Esophagus (tissue), 2 donors: ENCODE measurements around the gene EXOC3L2. TPM values are rescaled to one million over a fixed set of nuclear protein-coding genes. Genes with fewer than 3 reads are reported as not detected.

Source experiments
- H3K27ac ChIP-seq, 2 donors: one replicate each; pipeline ENCODE4 v1.5.1; 2013; ENCODE audit warnings: low read depth in 2 of 2, mild to moderate bottlenecking in 2 of 2, inconsistent platforms in 1 of 2, low read length in 1 of 2, moderate library complexity in 1 of 2
- H3K27me3 ChIP-seq, 2 donors: one replicate each; pipeline ENCODE4 v1.6.1; 2013; ENCODE audit warnings: low read length in 2 of 2, control low read depth in 1 of 2, mild to moderate bottlenecking in 1 of 2; ENCODE audit not compliant: insufficient read depth in 2 of 2, control insufficient read depth in 1 of 2
- H3K36me3 ChIP-seq, 2 donors: one replicate each; pipeline ENCODE4 v1.6.1; 2013; ENCODE audit warnings: low read length in 1 of 2; ENCODE audit not compliant: control insufficient read depth in 2 of 2, insufficient read depth in 2 of 2
- H3K4me1 ChIP-seq, 2 donors: one replicate each; pipeline ENCODE4 v1.6.1; 2013; ENCODE audit warnings: low read length in 1 of 2; ENCODE audit not compliant: control insufficient read depth in 2 of 2, insufficient read depth in 2 of 2
- H3K4me3 ChIP-seq, 2 donors: one replicate each; pipeline ENCODE4 v1.5.1; 2013; ENCODE audit warnings: low read length in 2 of 2, mild to moderate bottlenecking in 2 of 2, low read depth in 1 of 2, moderate library complexity in 1 of 2
- H3K9me3 ChIP-seq, 2 donors: one replicate each; pipeline ENCODE4 v1.6.1; 2013; ENCODE audit warnings: mild to moderate bottlenecking in 2 of 2, low read depth in 1 of 2, low read length in 1 of 2, moderate library complexity in 1 of 2; ENCODE audit not compliant: control insufficient read depth in 2 of 2, insufficient read depth in 1 of 2
- WGBS, 2 donors: extraction: QIAGEN DNeasy Blood & Tissue Kit; methylation state at CpG; one replicate each; pipeline ENCODE4 v1.1.7; 2013; 5-methylcytosine and 5-hydroxymethylcytosine counted together
- polyA plus RNA-seq, 2 donors: library from polyadenylated mRNA; stranded (reverse); fragments of 200-250 nt; gene quantifications; one replicate each; pipeline ENCODE4 v1.2.3, GENCODE V29; 2013
- donor health status: healthy with polysubstance abuse.
- donor health status: Bipolar disorder and iron deficiency.

The EXOC3L2 gene
- polyA plus RNA-seq, 2 donors, result 1.3 to 1.5 TPM

DNA sequence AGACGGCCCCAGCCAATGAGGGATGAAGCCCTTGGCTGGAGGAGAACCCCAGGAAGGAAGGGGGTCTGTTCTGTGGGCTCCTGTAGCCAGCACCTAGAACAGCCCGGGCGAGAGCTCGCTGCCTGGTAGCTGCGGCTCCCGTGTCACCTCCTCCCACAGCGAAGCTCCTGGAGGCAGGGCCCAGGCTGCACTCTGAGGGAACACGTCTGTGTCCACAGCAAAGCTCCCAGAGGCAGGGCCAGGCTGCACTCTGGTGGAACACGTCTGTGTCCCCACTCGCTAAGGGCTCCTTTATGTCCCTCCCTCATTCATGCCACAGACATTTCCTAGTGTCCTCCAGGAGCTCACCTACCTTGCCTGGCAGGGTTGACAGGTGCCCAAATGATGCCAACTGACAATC lies 75.6 kb downstream of the EXOC3L2 start:
- H3K36me3 ChIP-seq, result no peaks in the 10 kb centered on the region
- H3K27me3 ChIP-seq, result no peaks in the 10 kb centered on the region
- no peak overlapping the region for H3K4me3 ChIP-seq
- H3K4me1 ChIP-seq, result peaks cover 5 to 23% of the 10 kb centered on the region in 2 donors
- no peak overlapping the region for H3K27ac ChIP-seq
- WGBS, 2 donors, result 94 to 96% methylated on average over 10 of the region's 10 CpGs
- H3K9me3 ChIP-seq, result no peaks in the 10 kb centered on the region

DNA sequence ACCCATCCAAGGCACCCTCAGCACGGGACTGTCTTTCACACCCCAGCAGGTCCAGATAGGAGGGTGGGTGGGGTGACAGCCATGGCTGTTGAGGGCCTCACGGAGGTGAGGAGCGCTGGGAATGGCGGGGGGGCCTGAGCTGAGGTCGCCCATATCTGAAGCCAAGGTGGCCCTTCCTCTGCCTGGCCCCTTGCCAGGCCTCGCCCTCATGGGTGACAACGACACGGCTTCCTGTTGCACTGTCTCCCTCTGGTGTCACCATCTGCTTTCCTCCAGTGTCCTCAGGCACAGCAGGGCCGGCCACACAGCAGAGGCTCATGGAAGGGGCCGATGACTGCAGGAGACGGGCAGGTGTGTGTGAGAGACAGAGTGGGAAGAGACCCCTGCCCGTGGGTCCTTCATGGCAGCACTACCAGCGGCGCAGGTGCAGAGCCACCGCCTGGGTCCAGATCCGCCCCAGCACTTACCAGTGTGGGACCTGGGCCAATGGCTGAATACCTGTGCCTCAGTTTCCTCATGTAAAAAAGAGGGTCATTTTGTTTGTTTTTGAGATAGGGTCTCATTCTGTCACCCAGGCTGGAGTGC lies 76.3 kb downstream of the EXOC3L2 start:
- WGBS, 2 donors, result 83 to 85% methylated on average over 16 of the region's 16 CpGs
- Histone ChIP-seq H3K27ac (no peak overlapping the region), H3K4me1 (peaks cover 8 to 30% of the 10 kb centered on the region in 2 donors), H3K27me3 (no peaks in the 10 kb centered on the region), H3K4me3 (no peak overlapping the region), H3K36me3 (no peaks in the 10 kb centered on the region), H3K9me3 (no peaks in the 10 kb centered on the region)

DNA sequence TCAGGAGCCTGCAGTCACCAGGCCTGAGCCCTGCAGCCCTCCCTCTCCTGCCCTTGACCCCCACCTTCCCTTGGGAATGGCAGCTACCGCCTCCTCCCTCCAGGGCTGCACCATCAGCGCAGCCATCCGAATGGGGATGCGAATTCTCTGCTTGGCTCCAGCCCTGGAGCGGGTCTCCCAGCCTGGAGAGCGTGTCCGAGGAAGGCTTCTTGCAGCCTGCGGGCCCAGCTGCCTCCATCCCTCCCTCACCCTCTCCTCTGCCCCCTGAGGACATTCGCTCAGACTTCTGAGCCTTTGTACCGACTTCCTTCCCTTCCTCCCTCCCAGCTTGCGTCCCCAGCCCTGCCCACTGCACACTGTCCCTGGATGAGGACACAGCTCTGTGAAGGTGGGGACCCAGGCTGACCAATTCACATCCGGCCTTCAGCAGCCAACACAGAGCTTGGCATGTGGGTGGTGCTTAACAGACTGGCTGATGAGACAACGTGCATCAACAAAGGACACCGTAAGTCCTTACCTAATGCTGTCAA lies 78.4 kb downstream of the EXOC3L2 start:
- no peak overlapping the region for H3K27ac ChIP-seq
- no peaks in the 10 kb centered on the region for H3K27me3 ChIP-seq
- H3K4me3 ChIP-seq, result no peak overlapping the region
- peaks cover 9 to 43% of the 10 kb centered on the region in 2 donors for H3K4me1 ChIP-seq
- WGBS, 2 donors, result 56 to 71% methylated on average over 14 of the region's 14 CpGs
- no peaks in the 10 kb centered on the region for H3K9me3 ChIP-seq
- H3K36me3 ChIP-seq, result no peaks in the 10 kb centered on the region

DNA sequence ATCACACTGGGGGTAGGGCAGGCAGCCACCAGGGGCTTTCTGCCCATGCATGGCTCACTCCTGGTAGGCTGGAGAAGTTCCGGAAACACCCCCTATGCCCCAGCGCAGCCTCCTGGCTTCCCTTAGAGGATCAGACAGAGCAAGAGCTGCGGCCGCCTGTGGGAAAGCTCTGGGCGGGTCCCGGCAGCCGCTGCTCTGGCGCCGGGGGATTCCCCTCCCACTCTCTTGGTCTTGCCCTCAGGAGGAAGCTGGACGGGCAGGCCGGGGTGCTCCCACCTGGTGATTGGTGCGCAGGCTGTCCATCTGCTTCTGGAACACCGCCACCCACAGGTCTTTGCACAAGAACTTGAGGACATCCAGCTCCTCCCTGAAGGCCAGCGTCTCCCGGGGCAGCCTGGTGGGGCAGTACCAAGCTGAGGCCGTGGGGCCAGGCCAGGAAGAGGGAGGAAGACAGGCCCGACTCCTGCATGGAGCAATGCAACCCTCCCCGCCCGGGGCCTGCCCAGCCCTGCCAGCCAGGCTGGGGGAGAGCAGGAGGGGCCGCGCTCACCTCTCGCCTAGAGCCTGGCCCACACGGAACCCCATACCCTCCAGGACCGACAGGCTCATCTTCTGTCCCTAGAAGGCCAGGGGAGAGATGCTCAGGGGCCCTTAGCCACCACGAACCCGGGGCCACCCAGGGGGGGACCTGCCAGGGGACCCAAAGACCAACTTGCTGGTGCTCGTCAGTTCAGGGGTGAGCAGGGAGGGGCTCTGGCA lies 80.5 kb downstream of the EXOC3L2 start:
- Histone ChIP-seq H3K4me1 (peaks cover 16 to 54% of the 10 kb centered on the region in 2 donors), H3K27me3 (no peaks in the 10 kb centered on the region), H3K27ac (no peak overlapping the region), H3K36me3 (no peaks in the 10 kb centered on the region), H3K9me3 (no peaks in the 10 kb centered on the region), H3K4me3 (no peak overlapping the region)
- WGBS, 2 donors, result 19 to 27% methylated on average over 24 to 27 of the region's 27 CpGs

DNA sequence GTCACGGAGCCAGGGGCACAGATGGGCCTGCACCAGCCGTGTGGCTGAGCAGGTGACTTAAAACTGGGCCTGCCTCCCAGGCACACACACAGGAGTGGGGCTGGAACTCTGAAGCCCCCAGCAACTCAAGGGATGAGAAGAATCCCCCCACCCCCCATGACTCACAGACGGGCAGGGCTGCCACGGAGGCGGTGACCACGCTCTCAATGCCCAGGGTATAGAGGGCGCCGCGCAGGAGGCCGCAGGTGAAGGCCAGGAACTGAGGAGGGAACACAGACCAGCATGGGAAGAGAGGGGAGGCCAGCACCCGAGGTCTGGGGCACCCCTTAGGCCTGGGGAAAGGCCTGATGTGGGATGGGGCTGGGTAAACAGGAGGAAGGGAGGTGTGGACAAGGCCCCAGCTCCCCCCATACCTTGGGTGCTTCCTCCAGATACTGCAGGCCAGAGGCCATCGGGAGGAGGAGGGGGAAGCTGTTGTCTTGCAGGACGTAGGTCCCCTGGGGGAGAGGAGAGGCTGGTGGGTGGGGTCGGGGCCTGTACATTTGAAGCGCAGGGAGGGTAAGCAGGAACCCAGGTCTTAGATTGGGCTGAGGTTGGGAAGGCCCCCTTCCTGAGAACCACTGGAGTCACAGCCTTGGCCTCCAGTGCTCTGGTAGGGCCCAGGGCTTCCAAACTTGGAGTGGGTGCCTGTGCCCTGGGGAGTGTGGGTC lies 81.3 kb downstream of the EXOC3L2 start:
- H3K27ac ChIP-seq, result no peak overlapping the region
- no peaks in the 10 kb centered on the region for H3K27me3 ChIP-seq
- no peak overlapping the region for H3K4me3 ChIP-seq
- no peaks in the 10 kb centered on the region for H3K9me3 ChIP-seq
- no peaks in the 10 kb centered on the region for H3K36me3 ChIP-seq
- 65% methylated on average over 15 of the region's 15 CpGs for WGBS, 2 donors
- peaks cover 16 to 54% of the 10 kb centered on the region in 2 donors for H3K4me1 ChIP-seq

DNA sequence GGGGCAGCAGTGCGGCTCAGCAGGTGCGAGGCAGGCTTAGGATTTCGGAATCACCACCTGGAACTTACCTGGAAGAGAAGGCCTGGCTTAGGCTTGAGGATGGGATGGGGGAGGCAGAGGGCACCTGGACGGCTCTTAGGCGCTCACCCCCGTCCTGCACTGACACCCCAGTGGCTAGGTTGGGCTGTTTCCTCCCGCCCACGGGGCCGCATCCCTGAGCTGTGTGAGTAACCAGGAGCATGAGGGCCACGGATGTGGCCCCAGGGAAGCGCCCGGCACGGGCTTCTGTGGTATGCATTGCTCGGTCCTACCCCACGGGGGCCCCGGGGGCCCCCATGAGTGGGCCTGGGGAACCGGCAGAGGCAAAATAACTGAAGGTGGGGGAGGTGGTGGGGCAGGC lies 82.1 kb downstream of the EXOC3L2 start:
- peaks cover 16 to 54% of the 10 kb centered on the region in 2 donors for H3K4me1 ChIP-seq
- H3K27ac ChIP-seq, result no peak overlapping the region
- H3K4me3 ChIP-seq, result no peak overlapping the region
- no peaks in the 10 kb centered on the region for H3K27me3 ChIP-seq
- WGBS, 2 donors, result 51 to 68% methylated on average over 17 of the region's 17 CpGs
- no peaks in the 10 kb centered on the region for H3K9me3 ChIP-seq
- H3K36me3 ChIP-seq, result no peaks in the 10 kb centered on the region

DNA sequence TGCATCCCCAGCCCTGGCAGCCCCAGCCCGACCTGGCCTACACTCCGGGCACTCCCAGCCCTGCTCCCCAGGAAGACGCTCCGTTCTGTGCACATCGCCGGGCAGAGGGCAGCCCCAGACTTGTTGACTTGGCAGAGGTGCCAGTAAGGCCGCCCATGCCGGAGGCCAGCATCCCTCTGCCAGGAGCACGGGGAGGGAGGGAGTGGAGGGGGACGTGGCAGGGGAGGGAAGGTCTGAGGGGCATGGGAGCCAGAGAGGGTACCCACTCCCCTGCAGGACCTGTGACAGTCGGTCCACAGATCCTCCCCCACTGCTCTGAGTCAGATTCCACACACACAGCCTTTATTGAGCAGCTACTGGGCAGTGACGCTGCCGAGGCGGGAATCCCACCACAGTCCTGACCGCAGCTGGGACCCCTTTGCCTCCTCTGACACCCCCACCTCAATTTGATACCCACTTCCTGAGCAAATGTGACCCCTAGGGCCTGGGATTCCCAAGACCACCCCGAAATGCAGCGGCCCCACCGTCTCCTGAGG lies 82.5 kb downstream of the EXOC3L2 start:
- H3K27ac ChIP-seq, result no peak overlapping the region
- H3K27me3 ChIP-seq, result no peaks in the 10 kb centered on the region
- H3K4me3 ChIP-seq, result no peak overlapping the region
- H3K9me3 ChIP-seq, result no peaks in the 10 kb centered on the region
- WGBS, 2 donors, result 48 to 60% methylated on average over 18 of the region's 18 CpGs
- peaks cover 16 to 54% of the 10 kb centered on the region in 2 donors for H3K4me1 ChIP-seq
- H3K36me3 ChIP-seq, result no peaks in the 10 kb centered on the region

Other genes starting within 250 kb of the EXOC3L2 start
- 1 to 10 TPM; 7.2 TPM for gene RELB, start 243.9 kb downstream of the EXOC3L2 start, polyA plus RNA-seq
- 100 to 1,000 TPM in 1 of 2 donors, 10 to 100 TPM in 1; 42.6 to 132 TPM for gene CLASRP, start 206.4 kb downstream of the EXOC3L2 start, polyA plus RNA-seq
- gene ZNF296, start 168.9 kb downstream of the EXOC3L2 start, polyA plus RNA-seq, result 10 to 100 TPM in 1 of 2 donors, 1 to 10 TPM in 1; 7.6 to 14.5 TPM
- 10 to 100 TPM; 20.7 to 21.3 TPM for gene GEMIN7, start 166.1 kb downstream of the EXOC3L2 start, polyA plus RNA-seq
- gene PPP1R37, start 152.2 kb downstream of the EXOC3L2 start, polyA plus RNA-seq, result 10 to 100 TPM; 17.5 to 43.1 TPM
- 1 to 10 TPM in 1 of 2 donors, under 1 TPM in 1; 0.61 to 1.3 TPM for gene NKPD1, start 84.4 kb downstream of the EXOC3L2 start, polyA plus RNA-seq
- 10 to 100 TPM; 25.9 to 26.4 TPM for gene TRAPPC6A, start 67.2 kb downstream of the EXOC3L2 start, polyA plus RNA-seq
- 1 to 10 TPM; 2.2 to 3.1 TPM for gene BLOC1S3, start 66.6 kb downstream of the EXOC3L2 start, polyA plus RNA-seq
- 10 to 100 TPM; 11.9 to 15.9 TPM for gene MARK4, start 5.9 kb upstream of the EXOC3L2 start, polyA plus RNA-seq
- under 1 TPM; 0.14 to 0.74 TPM for gene CKM, start 77.5 kb upstream of the EXOC3L2 start, polyA plus RNA-seq
- gene KLC3, start 95.3 kb upstream of the EXOC3L2 start, polyA plus RNA-seq, result 10 to 100 TPM; 15.0 to 24.2 TPM
- gene ERCC2, start 125.2 kb upstream of the EXOC3L2 start, polyA plus RNA-seq, result 1 to 10 TPM; 6.1 to 8.8 TPM
- 100 to 1,000 TPM; 163 to 233 TPM for gene PPP1R13L, start 159.7 kb upstream of the EXOC3L2 start, polyA plus RNA-seq
- 1 to 10 TPM; 6.3 to 6.8 TPM for gene POLR1G, start 161.2 kb upstream of the EXOC3L2 start, polyA plus RNA-seq
- 10 to 100 TPM; 33.3 to 33.4 TPM for gene ERCC1, start 178.5 kb upstream of the EXOC3L2 start, polyA plus RNA-seq
- gene FOSB, start 222.6 kb upstream of the EXOC3L2 start, polyA plus RNA-seq, result 10 to 100 TPM in 1 of 2 donors, 1 to 10 TPM in 1; 1.1 to 13.8 TPM